Measurements from ENCODE around the gene ABHD2. TPM values are rescaled to one million over a fixed set of nuclear protein-coding genes. Genes with fewer than 3 reads are reported as not detected.

ABHD2 gene
- total RNA-seq, 1 experiment from 2014 or later, result 29.7 TPM

DNA sequence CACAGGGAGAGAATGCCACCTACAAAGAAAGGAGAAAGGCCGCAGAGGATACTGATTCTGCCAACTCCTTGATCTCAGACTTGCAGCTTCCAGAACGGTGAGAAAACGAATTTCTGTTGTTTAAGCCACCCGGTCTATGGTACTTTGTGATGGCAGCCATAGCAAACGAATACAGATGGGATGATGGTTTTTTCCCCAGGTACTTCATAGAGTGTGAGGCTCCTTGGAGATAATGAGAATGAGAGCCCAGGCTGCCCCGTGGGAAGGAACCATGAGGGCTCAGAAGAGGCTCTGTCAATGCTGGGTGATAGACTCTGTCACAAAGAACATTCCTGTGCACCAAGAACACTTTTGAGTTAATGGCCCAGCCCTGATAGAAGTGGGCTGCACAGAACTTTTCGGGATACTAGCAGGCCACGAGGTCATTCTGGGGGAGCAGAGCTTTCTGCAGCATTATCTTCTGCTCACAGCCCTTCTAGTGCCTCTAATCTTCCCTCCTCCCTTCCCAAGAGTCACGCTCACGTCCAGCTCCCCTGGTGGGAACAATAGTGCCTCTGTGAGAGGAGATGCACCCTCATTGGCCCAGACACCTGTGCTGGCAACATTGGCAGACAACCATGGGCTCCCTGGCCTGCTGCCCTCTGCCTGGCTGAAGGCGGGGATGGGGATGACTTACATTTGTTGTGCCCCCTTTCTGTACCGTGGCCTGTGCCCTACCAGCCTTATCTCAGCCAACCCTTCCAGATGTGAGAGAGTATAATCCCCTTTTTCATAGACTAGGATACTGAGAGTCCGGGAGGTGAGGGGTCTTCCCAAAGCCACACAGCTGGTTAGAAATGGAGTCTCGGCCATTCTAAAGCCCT, 138.3 kb downstream of the ABHD2 start:
- Mint-ChIP-seq H3K4me3 (no peak overlapping the region), H3K27ac (no peak overlapping the region), H3K36me3 (no peaks in the 10 kb centered on the region), H3K4me1 (no peaks in the 10 kb centered on the region; the same call in 1 of the 2 replicates), H3K9me3 (no peaks in the 10 kb centered on the region), H3K27me3 (ENCODE audit: low read depth) (peaks cover 3% of the 10 kb centered on the region)
- POLR2A ChIA-PET, result no interaction called here
- ATAC-seq, result no peak
- CTCF ChIA-PET, result interaction anchor here (1.1 to 2.6 kb wide), 3 partner anchors 18 to 132 kb away, joined by 5 to 15 read pairs (median 8); partner anchors contain the start of gene FANCI
- TF ChIP-seq MLX (CRISPR knock-in tag; IDR thresholded peaks at IDR 0.05) (no peak), ZNF425 (CRISPR knock-in tag; conservative IDR thresholded peaks at IDR 0.05) (no peak), ATF3 (CRISPR knock-in tag; conservative IDR thresholded peaks at IDR 0.05) (no peak), NFE2L1 (CRISPR knock-in tag; IDR thresholded peaks at IDR 0.05) (no peak), NR1H2 (CRISPR knock-in tag; IDR thresholded peaks at IDR 0.05) (no peak), PRRX2 (CRISPR knock-in tag; IDR thresholded peaks at IDR 0.05) (no peak), RELA (CRISPR knock-in tag; IDR thresholded peaks at IDR 0.05; ENCODE audit: borderline replicate concordance) (no peak), ZNF232 (CRISPR knock-in tag; IDR thresholded peaks at IDR 0.05) (no peak), AFF4 (CRISPR knock-in tag; IDR thresholded peaks at IDR 0.05; ENCODE audit: borderline replicate concordance) (no peak), SOX15 (CRISPR knock-in tag; IDR thresholded peaks at IDR 0.05) (no peak), FOXJ3 (CRISPR knock-in tag; IDR thresholded peaks at IDR 0.05; ENCODE audit: borderline replicate concordance) (no peak), CREB1 (CRISPR knock-in tag; IDR thresholded peaks at IDR 0.05) (no peak), MXD4 (CRISPR knock-in tag; IDR thresholded peaks at IDR 0.05; ENCODE audit: borderline replicate concordance) (no peak), NFATC4 (CRISPR knock-in tag; IDR thresholded peaks at IDR 0.05) (no peak)
- TF ChIP-seq, protein P1, sequence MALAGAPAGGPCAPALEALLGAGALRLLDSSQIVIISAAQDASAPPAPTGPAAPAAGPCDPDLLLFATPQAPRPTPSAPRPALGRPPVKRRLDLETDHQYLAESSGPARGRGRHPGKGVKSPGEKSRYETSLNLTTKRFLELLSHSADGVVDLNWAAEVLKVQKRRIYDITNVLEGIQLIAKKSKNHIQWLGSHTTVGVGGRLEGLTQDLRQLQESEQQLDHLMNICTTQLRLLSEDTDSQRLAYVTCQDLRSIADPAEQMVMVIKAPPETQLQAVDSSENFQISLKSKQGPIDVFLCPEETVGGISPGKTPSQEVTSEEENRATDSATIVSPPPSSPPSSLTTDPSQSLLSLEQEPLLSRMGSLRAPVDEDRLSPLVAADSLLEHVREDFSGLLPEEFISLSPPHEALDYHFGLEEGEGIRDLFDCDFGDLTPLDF (CRISPR knock-in tag; IDR thresholded peaks at IDR 0.05), result no peak
- TF ChIP-seq, protein P2, sequence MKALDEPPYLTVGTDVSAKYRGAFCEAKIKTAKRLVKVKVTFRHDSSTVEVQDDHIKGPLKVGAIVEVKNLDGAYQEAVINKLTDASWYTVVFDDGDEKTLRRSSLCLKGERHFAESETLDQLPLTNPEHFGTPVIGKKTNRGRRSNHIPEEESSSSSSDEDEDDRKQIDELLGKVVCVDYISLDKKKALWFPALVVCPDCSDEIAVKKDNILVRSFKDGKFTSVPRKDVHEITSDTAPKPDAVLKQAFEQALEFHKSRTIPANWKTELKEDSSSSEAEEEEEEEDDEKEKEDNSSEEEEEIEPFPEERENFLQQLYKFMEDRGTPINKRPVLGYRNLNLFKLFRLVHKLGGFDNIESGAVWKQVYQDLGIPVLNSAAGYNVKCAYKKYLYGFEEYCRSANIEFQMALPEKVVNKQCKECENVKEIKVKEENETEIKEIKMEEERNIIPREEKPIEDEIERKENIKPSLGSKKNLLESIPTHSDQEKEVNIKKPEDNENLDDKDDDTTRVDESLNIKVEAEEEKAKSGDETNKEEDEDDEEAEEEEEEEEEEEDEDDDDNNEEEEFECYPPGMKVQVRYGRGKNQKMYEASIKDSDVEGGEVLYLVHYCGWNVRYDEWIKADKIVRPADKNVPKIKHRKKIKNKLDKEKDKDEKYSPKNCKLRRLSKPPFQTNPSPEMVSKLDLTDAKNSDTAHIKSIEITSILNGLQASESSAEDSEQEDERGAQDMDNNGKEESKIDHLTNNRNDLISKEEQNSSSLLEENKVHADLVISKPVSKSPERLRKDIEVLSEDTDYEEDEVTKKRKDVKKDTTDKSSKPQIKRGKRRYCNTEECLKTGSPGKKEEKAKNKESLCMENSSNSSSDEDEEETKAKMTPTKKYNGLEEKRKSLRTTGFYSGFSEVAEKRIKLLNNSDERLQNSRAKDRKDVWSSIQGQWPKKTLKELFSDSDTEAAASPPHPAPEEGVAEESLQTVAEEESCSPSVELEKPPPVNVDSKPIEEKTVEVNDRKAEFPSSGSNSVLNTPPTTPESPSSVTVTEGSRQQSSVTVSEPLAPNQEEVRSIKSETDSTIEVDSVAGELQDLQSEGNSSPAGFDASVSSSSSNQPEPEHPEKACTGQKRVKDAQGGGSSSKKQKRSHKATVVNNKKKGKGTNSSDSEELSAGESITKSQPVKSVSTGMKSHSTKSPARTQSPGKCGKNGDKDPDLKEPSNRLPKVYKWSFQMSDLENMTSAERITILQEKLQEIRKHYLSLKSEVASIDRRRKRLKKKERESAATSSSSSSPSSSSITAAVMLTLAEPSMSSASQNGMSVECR (CRISPR knock-in tag; IDR thresholded peaks at IDR 0.05; ENCODE audit: borderline replicate concordance), result no peak
- no peak for DNase-seq (ENCODE audit: low spot score)
